Sigmoid colon (tissue), 7 donors: ENCODE results near the gene NUBP2. TPM values are rescaled to one million over a fixed set of nuclear protein-coding genes. Genes with fewer than 3 reads are reported as not detected.

Experiments used
- DNase-seq: peaks from one replicate; pipeline ENCODE4 v3.0.0-alpha.2; 2019
- H3K27ac ChIP-seq, 4 donors: fragments of 200-600 bp; sonication (generic); one replicate each; pipeline ENCODE4 v1.5.1; 2016 to 2019; ENCODE audit warnings: mild to moderate bottlenecking in 1 of 4
- H3K27me3 ChIP-seq, 3 donors: fragments of 200-600 bp; sonication (generic); one replicate each; pipeline ENCODE4 v1.5.1; 2019; ENCODE audit warnings: mild to moderate bottlenecking in 1 of 3
- H3K36me3 ChIP-seq, 4 donors: fragments of 200-600 bp; sonication (generic); one replicate each; pipeline ENCODE4 v1.5.1; 2016 to 2019
- H3K4me1 ChIP-seq, 4 donors: fragments of 200-600 bp; sonication (generic); one replicate each; pipeline ENCODE4 v1.5.1; 2017 to 2019
- H3K4me3 ChIP-seq, 4 donors: fragments of 200-600 bp; sonication (generic); one replicate each; pipeline ENCODE4 v1.5.1; 2017 to 2019; ENCODE audit warnings: mild to moderate bottlenecking in 2 of 4, moderate library complexity in 1 of 4
- H3K9me3 ChIP-seq, 4 donors: fragments of 200-600 bp in 3 of 4; sonication (generic) in 3 of 4; one replicate each; pipeline versions ENCODE4 v1.5.1 to v1.6.1; 2013 to 2019
- CTCF ChIP-seq, 4 experiments: fragments of 450-650 bp in 3 of 4; fragments of 200-600 bp in 1 of 4; IDR thresholded peaks; one replicate each; pipeline ENCODE4 v1.5.1; 2016 to 2019; ENCODE audit warnings: antibody characterized with exemption in 4 of 4, mild to moderate bottlenecking in 3 of 4, moderate library complexity in 2 of 4
- EP300 ChIP-seq, 4 donors: sonication (generic); formaldehyde crosslinking; IDR thresholded peaks; one replicate each; pipeline ENCODE4 v1.6.1; 2017; ENCODE audit warnings: antibody characterized with exemption in 4 of 4
- POLR2A ChIP-seq, 2 donors: fragments of 450-650 bp; IDR thresholded peaks; one replicate each; pipeline ENCODE4 v1.6.1; 2016; ENCODE audit warnings: antibody characterized with exemption in 2 of 2, mild to moderate bottlenecking in 2 of 2, moderate library complexity in 2 of 2
- POLR2AphosphoS5 ChIP-seq, 4 donors: sonication (generic); formaldehyde crosslinking; IDR thresholded peaks; one replicate each; pipeline ENCODE4 v1.6.1; 2017; ENCODE audit warnings: antibody characterized with exemption in 4 of 4
- WGBS, 2 donors: extraction: QIAGEN DNeasy Blood & Tissue Kit; methylation state at CpG; one replicate each; pipeline ENCODE4 v1.1.7; 2013; 5-methylcytosine and 5-hydroxymethylcytosine counted together
- intact Hi-C: fragments of 100-400 bp; cut with DNase I; formaldehyde crosslinking; loops from one replicate; pipeline ENCODE4 v1.15.1; 2023
- polyA plus RNA-seq, 3 donors: library from polyadenylated mRNA; stranded (reverse); fragments of 200-250 nt; gene quantifications; one replicate each; pipeline ENCODE4 v1.2.3, GENCODE V29; 2013
- total RNA-seq, 4 donors: library from RNA; depleted of rRNA; stranded (reverse); fragments of >200 nt; gene quantifications; one replicate each; pipeline ENCODE4 v1.1.0, GENCODE V29; 2016
- donor health status: healthy with polysubstance abuse.
- donor health status: Bipolar disorder and iron deficiency.
- donor health status: healthy.

NUBP2 gene
- total and polyA plus RNA-seq, 7 donors, result 53.5 to 170 (median 77.8) TPM

GRCh38 chr16:1817276-1817589 lies 34.5 kb downstream of the NUBP2 start:
- TF ChIP-seq CTCF (IDR thresholded peaks at IDR 0.05), result no peak
- no peak for TF ChIP-seq POLR2AphosphoS5 (IDR thresholded peaks at IDR 0.05)
- TF ChIP-seq POLR2A (IDR thresholded peaks at IDR 0.05), result no peak
- TF ChIP-seq EP300 (IDR thresholded peaks at IDR 0.05), result no peak
- no peak overlapping the region for H3K4me3 ChIP-seq
- H3K27me3 ChIP-seq, result no peaks in the 10 kb centered on the region
- no peak for DNase-seq
- peaks cover 0 to 6% (median 0%) of the 10 kb centered on the region in 4 donors for H3K4me1 ChIP-seq
- WGBS, 2 donors, result 95 to 96% methylated on average over 9 of the region's 9 CpGs
- peaks cover 37 to 90% (median 46%) of the 10 kb centered on the region in 4 donors for H3K36me3 ChIP-seq
- intact Hi-C loops, result no loop called here
- no peak overlapping the region for H3K27ac ChIP-seq
- H3K9me3 ChIP-seq, result no peaks in the 10 kb centered on the region

DNA sequence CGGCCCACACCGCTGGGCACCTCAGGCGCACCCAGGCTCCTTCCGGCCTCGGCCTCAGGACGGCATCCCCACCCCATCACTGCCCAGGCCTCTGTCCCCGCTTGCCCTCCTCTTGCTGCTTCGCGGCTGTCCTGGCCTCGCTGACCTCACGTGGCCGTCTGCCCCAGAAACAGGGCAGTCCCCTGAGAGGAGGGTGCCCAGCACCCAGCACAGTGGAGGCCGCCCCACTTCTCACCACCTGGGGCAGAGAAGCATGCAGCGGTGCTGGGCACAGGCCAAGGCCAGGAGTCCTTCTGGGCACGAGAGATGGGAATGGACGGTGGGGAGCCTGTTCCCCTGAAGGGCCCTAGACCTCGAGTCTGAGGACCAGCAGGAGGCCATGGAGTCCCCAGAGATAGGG lies 35.0 kb downstream of the NUBP2 start:
- DNase-seq, result no peak
- WGBS, 2 donors, result 94% methylated on average over 17 of the region's 17 CpGs
- intact Hi-C loops, result no loop called here
- peaks cover 0 to 4% (median 0%) of the 10 kb centered on the region in 4 donors for H3K4me1 ChIP-seq
- H3K36me3 ChIP-seq, result peaks cover 42 to 95% (median 50%) of the 10 kb centered on the region in 4 donors
- no peaks in the 10 kb centered on the region for H3K27me3 ChIP-seq
- H3K9me3 ChIP-seq, result no peaks in the 10 kb centered on the region
- no peak overlapping the region for H3K4me3 ChIP-seq
- H3K27ac ChIP-seq, result no peak overlapping the region
- no peak for TF ChIP-seq EP300 (IDR thresholded peaks at IDR 0.05)
- no peak for TF ChIP-seq POLR2AphosphoS5 (IDR thresholded peaks at IDR 0.05)
- TF ChIP-seq POLR2A (IDR thresholded peaks at IDR 0.05), result no peak
- no peak for TF ChIP-seq CTCF (IDR thresholded peaks at IDR 0.05)

DNA sequence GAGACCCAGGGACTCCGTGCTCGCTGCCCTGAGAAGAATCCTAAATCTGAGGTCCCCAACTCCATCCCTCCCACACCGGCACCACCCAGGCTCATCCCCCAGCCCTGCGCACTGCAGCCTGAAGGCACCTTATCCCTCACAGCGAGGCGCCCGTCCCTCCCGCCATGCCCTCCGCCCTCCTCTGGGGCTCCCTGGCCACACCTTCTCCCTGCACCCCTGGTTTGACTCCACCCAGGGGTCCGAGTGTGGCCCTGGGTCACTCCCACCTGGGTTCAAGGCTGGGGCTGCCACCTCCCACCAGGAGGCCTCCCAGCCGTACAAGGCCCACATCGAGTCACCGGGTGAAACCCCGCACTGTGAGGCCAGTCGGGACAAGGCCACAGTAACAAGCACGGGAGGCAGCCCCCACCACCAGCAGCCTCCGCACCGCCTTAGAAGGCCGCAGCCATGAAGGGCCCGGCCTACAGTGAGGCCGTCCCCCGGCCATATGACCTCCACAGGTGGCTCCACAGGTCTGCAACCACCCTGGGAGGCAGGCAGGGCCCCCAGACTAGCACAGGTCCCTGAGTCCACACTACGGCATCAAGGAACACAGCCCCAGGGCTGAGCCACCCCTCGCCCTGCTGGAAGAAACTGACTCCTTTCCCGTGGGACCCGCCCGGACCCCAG lies 35.6 kb downstream of the NUBP2 start:
- DNase-seq, result no peak
- TF ChIP-seq POLR2AphosphoS5 (IDR thresholded peaks at IDR 0.05), result no peak
- no peak for TF ChIP-seq POLR2A (IDR thresholded peaks at IDR 0.05)
- no peak for TF ChIP-seq CTCF (IDR thresholded peaks at IDR 0.05)
- TF ChIP-seq EP300 (IDR thresholded peaks at IDR 0.05), result no peak
- intact Hi-C loops, result no loop called here
- H3K9me3 ChIP-seq, result no peaks in the 10 kb centered on the region
- 95 to 97% methylated on average over 27 of the region's 27 CpGs for WGBS, 2 donors
- no peaks in the 10 kb centered on the region for H3K27me3 ChIP-seq
- peaks cover 42 to 92% (median 51%) of the 10 kb centered on the region in 4 donors for H3K36me3 ChIP-seq
- no peak overlapping the region for H3K27ac ChIP-seq
- no peaks in the 10 kb centered on the region for H3K4me1 ChIP-seq
- H3K4me3 ChIP-seq, result no peak overlapping the region

GRCh38 chr16:1818873-1819525 lies 36.2 kb downstream of the NUBP2 start:
- Histone ChIP-seq H3K9me3 (no peaks in the 10 kb centered on the region), H3K27me3 (no peaks in the 10 kb centered on the region), H3K27ac (no peak overlapping the region), H3K36me3 (peaks cover 42 to 89% (median 51%) of the 10 kb centered on the region in 4 donors), H3K4me1 (peaks cover 0 to 5% (median 4%) of the 10 kb centered on the region in 4 donors), H3K4me3 (no peak overlapping the region)
- no peak for TF ChIP-seq EP300 (IDR thresholded peaks at IDR 0.05)
- no peak for TF ChIP-seq CTCF (IDR thresholded peaks at IDR 0.05)
- no peak for TF ChIP-seq POLR2A (IDR thresholded peaks at IDR 0.05)
- TF ChIP-seq POLR2AphosphoS5 (IDR thresholded peaks at IDR 0.05), result no peak
- no peak for DNase-seq
- intact Hi-C loops, result no loop called here
- 96 to 97% methylated on average over 35 of the region's 35 CpGs for WGBS, 2 donors
